Germinal center (tissue), 1 donor: ENCODE results near the gene CLN5.
"Not testable (repeated sequence)": the region's sequence is repeated elsewhere in the genome, so short reads cannot be mapped to it uniquely, and the experiment has no call there.

Experiments
- DNase-seq: peaks from one replicate; pipeline ENCODE4 v3.0.0; 2012; ENCODE audit warnings: mixed read lengths, low spot score

Gene CLN5

DNA sequence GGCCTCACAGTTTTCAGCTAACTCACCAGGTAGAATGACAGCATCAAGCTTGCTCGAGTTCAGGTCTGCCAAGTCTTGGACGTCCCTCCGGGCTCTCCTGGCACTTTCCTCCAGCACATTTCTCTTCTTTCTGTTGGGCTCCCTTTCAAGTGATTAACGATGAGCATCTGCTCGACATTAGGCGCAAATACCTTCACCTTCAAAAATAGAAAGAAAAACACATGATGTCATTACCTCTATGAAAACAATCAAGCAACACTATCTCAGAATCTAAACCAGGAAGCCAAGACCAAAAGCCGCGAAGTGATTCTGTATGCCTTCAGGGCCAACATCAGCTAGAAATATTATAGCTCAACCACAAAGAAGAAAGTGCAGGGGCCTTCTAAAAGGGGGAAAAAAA is 15.4 kb upstream of the CLN5 start:
- DNase-seq = no peak

- DNase-seq = no peak
Measured at GRCh38 chr13:76976929-76977328, 15.0 kb upstream of the CLN5 start.

DNA sequence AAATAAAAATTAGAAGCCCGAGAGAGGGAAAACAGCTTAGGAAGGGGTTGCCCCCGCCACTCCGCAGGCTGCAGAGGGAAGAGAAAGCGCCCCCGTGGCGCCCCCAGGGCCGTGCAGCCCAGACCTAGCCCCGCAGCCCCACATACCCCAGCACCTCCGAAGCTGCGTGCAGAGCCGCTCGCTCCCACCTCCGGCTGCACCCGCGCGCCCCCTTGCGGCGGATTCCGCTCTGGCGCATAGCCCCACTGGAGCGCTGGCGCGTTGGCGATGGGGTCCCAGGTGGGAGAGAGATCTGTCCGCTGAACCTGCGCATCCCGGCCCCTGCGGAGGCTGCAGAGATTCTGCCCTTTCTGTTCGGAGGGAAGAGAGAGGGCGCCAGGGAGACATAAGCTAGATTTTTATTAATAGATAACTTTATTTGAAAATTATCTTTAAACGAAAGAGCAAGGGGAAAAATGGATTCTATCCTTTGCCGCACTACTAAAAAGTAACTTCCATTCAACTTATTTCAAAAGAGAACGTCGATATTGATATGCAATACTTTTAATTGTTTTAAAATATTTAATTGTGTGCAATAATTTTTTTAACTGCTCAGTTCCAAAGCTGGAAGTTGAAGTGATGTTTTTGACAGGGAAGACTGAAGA is 11.7 kb upstream of the CLN5 start:
- peak; percentile 91 for DNase-seq

DNA sequence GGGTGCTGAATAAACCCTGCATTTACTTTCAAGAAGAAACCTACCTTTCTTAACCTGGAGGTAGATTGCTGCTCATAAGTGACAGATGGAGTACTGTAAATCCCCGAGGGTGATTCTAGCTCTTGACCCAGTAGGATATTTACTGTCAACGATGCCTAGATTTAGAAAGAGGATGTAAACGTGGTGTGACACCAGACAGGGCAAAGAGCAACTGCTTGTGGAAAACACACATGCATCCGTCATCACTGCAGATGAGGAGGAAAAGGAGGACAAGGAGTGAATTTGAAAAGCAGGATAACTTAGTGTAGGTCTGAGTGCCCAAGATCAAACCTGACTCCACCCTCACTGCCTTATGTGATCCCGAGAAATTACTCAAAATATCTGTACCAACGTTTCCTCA is 9.8 kb upstream of the CLN5 start:
- DNase-seq = no peak

DNA sequence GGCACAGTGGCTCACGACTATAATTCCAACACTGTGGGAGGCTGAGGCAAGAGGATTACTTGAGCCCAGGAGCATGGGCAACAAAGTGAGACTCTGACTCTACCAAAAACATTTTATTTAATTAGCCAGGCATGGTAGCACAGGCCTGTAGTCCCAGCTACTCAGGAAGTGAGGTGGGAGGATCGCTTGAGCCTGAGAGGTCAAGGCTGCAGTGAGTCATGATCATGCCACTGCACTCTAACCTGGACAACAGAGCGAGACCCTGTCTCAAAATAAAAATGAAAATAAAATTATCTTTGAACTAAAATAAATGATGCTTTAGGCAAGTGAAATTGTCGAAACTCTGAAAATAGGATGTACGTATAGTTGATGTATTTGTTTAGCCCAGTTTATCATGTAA is 8.2 kb upstream of the CLN5 start:
- no peak for DNase-seq

DNA sequence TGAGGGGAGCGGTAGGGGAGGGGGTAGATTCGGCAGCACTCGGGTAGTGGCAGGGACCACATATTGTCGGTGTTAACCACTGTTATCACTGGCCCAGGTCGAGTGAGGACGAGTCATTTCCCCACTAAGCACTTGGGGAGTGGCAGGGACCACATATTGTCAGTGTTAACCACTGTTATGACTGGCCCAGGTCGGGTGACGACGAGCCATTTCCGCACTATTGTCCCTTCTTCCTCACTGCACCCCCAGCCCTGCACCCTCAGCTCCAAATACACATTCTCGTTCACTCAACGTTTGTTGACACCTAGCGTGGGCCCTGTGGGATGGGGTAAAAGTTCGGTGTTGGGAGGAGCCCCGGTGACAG is 467 bp upstream of the CLN5 start:
- peak; percentile 48 for DNase-seq

GRCh38 chr13:76992548-76993001 is 694 bp downstream of the CLN5 start:
- DNase-seq = no peak

- no peak for DNase-seq
Measured at GRCh38 chr13:76993021-76993420, 1.1 kb downstream of the CLN5 start.

DNA sequence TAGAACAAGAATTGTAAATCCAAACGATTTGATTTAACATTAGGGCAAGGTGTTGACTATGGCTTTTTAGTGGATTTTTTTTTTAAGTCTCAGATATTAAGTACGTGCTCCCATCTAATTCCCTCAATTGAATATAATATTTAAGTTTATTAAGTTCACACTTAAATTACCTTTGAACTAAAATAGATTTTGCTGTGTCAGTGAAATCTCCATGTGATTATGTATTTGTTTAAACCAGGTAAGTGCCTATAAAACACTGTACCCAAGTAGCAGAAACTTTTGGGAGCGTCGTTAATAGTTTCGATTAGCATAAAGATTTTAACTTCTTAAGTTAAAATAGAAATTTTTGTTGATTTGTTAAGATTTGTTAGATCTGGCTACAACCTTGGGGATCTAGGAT is 1.6 kb downstream of the CLN5 start:
- no peak for DNase-seq

GRCh38 chr13:76994281-76994680 is 2.4 kb downstream of the CLN5 start:
- no peak for DNase-seq

- DNase-seq = no peak
Measured at GRCh38 chr13:77000475-77000874, 8.6 kb downstream of the CLN5 start.

DNA sequence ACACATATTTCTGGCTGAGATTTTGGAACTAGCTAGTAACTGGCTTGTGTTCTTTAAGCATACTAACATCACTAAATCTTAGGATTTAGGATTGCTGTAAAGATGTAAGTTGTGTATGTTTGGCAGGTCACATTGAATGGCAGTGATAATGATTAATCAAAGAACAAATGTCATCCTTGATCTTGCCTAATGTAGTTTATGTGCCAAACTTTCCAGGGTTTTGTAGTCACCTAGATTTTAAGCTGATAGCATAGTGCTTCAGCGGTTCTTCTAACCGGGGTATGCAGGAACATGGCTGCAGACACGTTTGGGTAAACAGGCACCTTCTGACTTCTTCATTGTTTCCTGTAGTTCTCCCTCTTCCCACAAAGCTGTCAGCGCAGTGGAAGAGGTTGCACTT is 9.7 kb downstream of the CLN5 start:
- DNase-seq = no peak

DNA sequence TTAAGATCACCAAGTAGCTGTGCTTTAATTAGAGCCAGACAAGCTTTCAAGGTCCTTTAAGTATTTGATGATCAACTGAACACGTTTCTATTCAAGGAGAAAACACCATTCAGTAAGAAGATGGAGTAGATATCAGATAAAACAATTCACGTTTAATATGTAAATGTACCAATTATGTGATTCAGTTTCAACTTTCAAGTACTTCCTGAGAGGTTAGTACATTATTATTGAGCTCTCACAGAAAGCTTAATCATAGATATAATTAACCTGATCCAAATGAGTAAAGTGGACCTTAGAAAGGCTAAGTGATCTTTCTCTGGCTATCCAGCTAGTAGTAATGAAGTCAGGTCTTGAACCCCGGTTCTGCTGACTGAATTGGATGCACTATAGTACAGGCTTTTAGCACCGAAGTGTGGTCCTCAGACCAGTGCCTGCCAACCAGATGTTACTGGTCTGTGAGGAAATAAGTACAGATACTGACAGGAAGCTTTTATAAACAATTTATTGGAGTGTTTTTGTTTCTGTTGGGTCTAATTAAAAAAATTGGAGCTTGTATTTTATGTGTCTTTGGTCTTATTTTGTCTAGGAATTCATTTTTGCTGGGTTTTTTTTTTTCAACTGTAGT is 10.2 kb downstream of the CLN5 start:
- no peak for DNase-seq

DNA sequence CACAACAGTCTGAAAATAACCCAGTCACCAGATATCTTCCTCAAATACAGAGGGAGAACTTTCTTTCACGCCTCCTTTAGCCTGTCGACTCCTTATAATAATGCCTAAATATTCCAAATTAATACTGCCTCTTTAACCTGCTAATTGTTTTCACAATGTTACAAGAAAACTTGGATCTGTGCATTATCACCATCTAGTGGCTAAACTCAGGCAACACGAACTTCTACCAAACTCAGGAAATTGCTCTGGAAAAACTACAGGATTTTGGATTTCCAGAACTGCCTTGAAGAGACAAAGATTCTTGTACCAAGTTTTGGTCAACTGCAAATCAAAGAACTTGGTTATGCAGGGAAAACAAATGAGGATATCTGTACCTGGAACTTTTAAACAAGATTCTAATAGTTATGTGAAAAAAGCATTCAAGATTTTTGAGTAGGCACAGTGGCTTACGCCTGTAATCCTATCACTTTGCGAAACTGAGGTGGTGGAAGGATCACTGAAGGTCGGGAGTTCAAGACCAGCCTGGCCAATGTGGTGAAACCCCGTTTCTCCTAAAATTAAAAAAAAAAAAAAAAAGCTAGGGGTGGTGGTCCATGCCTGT is 10.8 kb downstream of the CLN5 start:
- no peak for DNase-seq

DNA sequence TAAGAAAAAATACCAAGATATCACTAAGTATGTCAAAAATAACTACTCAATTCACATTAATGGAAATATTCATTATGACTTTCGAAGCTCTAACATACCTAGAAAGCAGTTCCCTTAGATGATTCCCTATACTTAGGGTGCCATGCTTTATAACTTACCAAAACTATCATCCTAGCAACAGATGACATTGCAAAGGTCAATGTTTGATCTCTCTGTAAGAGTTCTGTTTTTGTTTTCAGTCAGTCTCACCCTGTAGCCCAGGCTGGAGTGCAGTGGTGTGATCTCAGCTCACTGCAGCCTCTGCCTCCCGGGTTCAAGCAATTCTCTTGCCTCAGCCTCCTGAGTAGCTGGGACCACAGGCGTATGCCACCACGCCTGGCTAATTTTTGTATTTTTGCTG is 16.5 kb downstream of the CLN5 start:
- DNase-seq = not testable (repeated sequence)

DNA sequence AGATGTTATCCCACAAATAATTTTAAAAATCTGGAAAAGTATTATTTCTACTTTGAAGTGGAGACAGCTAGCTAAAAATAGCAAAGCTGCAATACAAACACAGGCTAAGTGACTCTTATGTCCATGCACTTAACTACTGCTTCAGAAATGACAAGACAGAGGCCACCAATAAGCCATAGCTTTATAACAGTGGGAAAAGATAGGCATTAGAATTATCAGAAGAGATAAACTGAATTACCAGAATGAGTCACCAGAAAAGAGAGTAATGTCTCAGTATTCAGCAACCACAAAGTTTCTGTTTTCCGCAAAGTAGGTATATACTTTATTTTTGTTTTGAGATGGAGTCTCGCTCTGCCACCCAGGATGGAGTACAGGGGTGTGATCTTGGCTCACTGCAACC is 17.1 kb downstream of the CLN5 start:
- no peak for DNase-seq

DNA sequence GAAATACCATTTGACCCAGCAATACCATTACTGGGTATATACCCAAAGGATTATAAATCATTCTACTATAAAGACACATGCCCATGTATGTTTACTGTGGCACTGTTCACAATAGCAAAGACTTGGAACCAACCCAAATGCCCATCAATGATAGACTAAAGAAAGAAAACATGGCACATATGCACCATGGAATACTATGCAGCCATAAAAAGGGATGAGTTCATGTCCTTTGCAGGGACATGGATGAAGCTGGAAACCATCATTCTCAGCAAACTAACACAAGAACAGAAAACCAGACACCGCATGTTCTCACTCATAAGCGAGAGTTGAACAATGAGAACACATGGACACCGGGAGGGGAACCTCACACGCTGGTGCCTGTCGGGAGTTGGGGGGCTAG is 17.8 kb downstream of the CLN5 start:
- DNase-seq = not testable (repeated sequence)

GRCh38 chr13:77013853-77014542 is 22.1 kb downstream of the CLN5 start:
- no peak for DNase-seq

GRCh38 chr13:77014906-77015685 is 23.2 kb downstream of the CLN5 start:
- no peak for DNase-seq

DNA sequence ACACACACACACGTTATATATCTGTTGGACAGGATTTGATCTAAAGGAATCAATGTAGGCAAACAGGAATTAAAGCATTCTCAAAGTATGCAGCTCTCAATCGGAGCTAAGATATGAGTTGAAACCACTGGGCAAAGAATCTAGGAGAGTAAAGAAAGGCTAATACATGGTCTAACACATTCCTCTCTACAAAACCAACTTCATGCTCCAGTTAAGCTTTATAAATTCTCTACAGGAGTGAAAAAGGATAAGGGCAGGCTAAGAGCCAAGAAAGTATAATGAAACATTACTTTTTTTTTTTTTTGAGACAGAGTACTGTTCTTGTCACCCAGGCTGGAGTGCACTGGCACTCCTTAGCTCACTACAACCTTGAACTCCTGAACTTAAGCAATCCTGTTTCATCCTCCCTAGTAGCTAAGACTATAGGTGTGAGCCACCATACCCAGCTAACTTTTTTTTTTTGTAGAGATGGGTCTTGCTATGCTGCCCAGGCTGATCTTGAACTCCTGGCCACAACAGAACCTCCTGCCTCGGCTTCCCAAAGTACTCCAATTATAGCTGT is 24.5 kb downstream of the CLN5 start:
- DNase-seq = no peak

GRCh38 chr13:77016888-77017623 is 25.2 kb downstream of the CLN5 start:
- no peak for DNase-seq
